H9 (cell line): ENCODE results near the gene SLC6A7. TPM values are rescaled to one million over a fixed set of nuclear protein-coding genes. Genes with fewer than 3 reads are reported as not detected.

Source experiments
- DNase-seq: peaks from one replicate; pipeline ENCODE4 v3.0.0-alpha.2; 2017
- H2AFZ ChIP-seq: one replicate; pipeline ENCODE4 v1.6.1; 2013; ENCODE audit warnings: mild to moderate bottlenecking, low read length, control low read depth, moderate library complexity
- H2AK5ac ChIP-seq: 2 replicates; pipeline ENCODE4 v1.6.1; 2013; ENCODE audit warnings: low read length, control low read depth, mixed read lengths; ENCODE audit not compliant: insufficient read length
- H2BK120ac ChIP-seq: one replicate; pipeline ENCODE4 v1.6.1; 2013; ENCODE audit warnings: low read depth, mild to moderate bottlenecking, low read length, control low read depth, inconsistent platforms; ENCODE audit not compliant: poor library complexity, severe bottlenecking
- H2BK12ac ChIP-seq: 2 replicates; pipeline ENCODE4 v1.6.1; 2013; ENCODE audit warnings: low read length, control low read depth, mixed read lengths, low read depth; ENCODE audit not compliant: insufficient read length
- H2BK15ac ChIP-seq: 2 replicates; pipeline ENCODE4 v1.6.1; 2013; ENCODE audit warnings: low read depth, low read length, control low read depth
- H2BK20ac ChIP-seq: one replicate; pipeline ENCODE4 v1.6.1; 2013; ENCODE audit warnings: low read depth, mild to moderate bottlenecking, low read length, control low read depth, inconsistent platforms; ENCODE audit not compliant: poor library complexity, severe bottlenecking
- H2BK5ac ChIP-seq: 2 replicates; pipeline ENCODE4 v1.6.1; 2013; ENCODE audit warnings: low read length, control low read depth, mixed read lengths; ENCODE audit not compliant: insufficient read length
- H3K14ac ChIP-seq: 2 replicates; pipeline ENCODE4 v1.6.1; 2013; ENCODE audit warnings: low read length, control low read depth; ENCODE audit not compliant: insufficient read depth
- H3K18ac ChIP-seq: 2 replicates; pipeline ENCODE4 v1.6.1; 2013; ENCODE audit warnings: low read depth, mild to moderate bottlenecking, mixed read lengths, low read length, control low read depth; ENCODE audit not compliant: insufficient read length
- H3K23ac ChIP-seq: 2 replicates; pipeline ENCODE4 v1.6.1; 2013; ENCODE audit warnings: low read length, control low read depth, mixed read lengths, low read depth; ENCODE audit not compliant: insufficient read length
- H3K23me2 ChIP-seq: 2 replicates; pipeline ENCODE4 v1.6.1; 2013; ENCODE audit warnings: low read depth, mild to moderate bottlenecking, mixed read lengths, low read length, control low read depth; ENCODE audit not compliant: insufficient read length, poor library complexity, severe bottlenecking
- H3K27ac ChIP-seq: 2 replicates; pipeline ENCODE4 v1.5.1; 2013; ENCODE audit warnings: low read length, control low read depth, mixed read lengths, low read depth; ENCODE audit not compliant: insufficient read length
- H3K27me3 ChIP-seq: 2 replicates; pipeline ENCODE4 v1.6.1; 2013; ENCODE audit warnings: low read length, control low read depth, inconsistent platforms; ENCODE audit not compliant: insufficient read depth
- H3K4ac ChIP-seq: 2 replicates; pipeline ENCODE4 v1.6.1; 2013; ENCODE audit warnings: low read depth, mild to moderate bottlenecking, control low read depth, inconsistent platforms, low read length, moderate library complexity
- H3K4me1 ChIP-seq: 2 replicates; pipeline ENCODE4 v1.6.1; 2013; ENCODE audit warnings: low read length, control low read depth, inconsistent platforms; ENCODE audit not compliant: insufficient read depth
- H3K4me2 ChIP-seq: 2 replicates; pipeline ENCODE4 v1.6.1; 2013; ENCODE audit warnings: low read length, control low read depth, mixed read lengths; ENCODE audit not compliant: insufficient read length, insufficient read depth
- H3K56ac ChIP-seq: 2 replicates; pipeline ENCODE4 v1.6.1; 2013; ENCODE audit warnings: low read depth, mild to moderate bottlenecking, mixed read lengths, low read length, control low read depth; ENCODE audit not compliant: insufficient read length
- H3K79me1 ChIP-seq: 2 replicates; pipeline ENCODE4 v1.6.1; 2013; ENCODE audit warnings: low read depth, mild to moderate bottlenecking, moderate library complexity, low read length, control low read depth, inconsistent platforms; ENCODE audit not compliant: insufficient read depth, poor library complexity, severe bottlenecking
- H3K79me2 ChIP-seq: 2 replicates; pipeline ENCODE4 v1.6.1; 2013; ENCODE audit warnings: low read length, control low read depth, inconsistent platforms; ENCODE audit not compliant: insufficient read depth
- H3K9ac ChIP-seq: 2 replicates; pipeline ENCODE4 v1.6.1; 2013; ENCODE audit warnings: low read length, control low read depth, mixed read lengths; ENCODE audit not compliant: insufficient read length; ENCODE audit errors: extremely low read depth
- H3K9me3 ChIP-seq: one replicate; pipeline ENCODE4 v1.6.1; 2013; ENCODE audit warnings: low read depth, low read length, inconsistent platforms; ENCODE audit not compliant: control insufficient read depth
- H3T11ph ChIP-seq: one replicate; pipeline ENCODE4 v1.6.1; 2013; ENCODE audit warnings: mild to moderate bottlenecking, low read length, control low read depth, inconsistent platforms
- H4K20me1 ChIP-seq: one replicate; pipeline ENCODE4 v1.6.1; 2013; ENCODE audit not compliant: control insufficient read depth, insufficient read length, insufficient read depth
- H4K5ac ChIP-seq: 2 replicates; pipeline ENCODE4 v1.6.1; 2013; ENCODE audit warnings: low read depth, mild to moderate bottlenecking, mixed read lengths, low read length, control low read depth; ENCODE audit not compliant: insufficient read length
- H4K8ac ChIP-seq: replicated peaks from 2 replicates; pipeline ENCODE4 v1.6.1; 2013; ENCODE audit warnings: low read length, control low read depth, mixed read lengths, low read depth; ENCODE audit not compliant: insufficient read length
- H4K91ac ChIP-seq: 2 replicates; pipeline ENCODE4 v1.6.1; 2013; ENCODE audit warnings: low read depth, mild to moderate bottlenecking, moderate library complexity, mixed read lengths, low read length, control low read depth; ENCODE audit not compliant: insufficient read length
- H3K27ac Mint-ChIP-seq, 3 experiments: 2 replicates in 2 of 3; 3 replicates in 1 of 3; pipeline ENCODE4 v1.8.0; 2020 to 2021; ENCODE audit warnings: mixed read lengths in 3 of 3, mild to moderate bottlenecking in 1 of 3, moderate library complexity in 1 of 3
- H3K27me3 Mint-ChIP-seq: 2 replicates; pipeline ENCODE4 v1.8.0; 2021; ENCODE audit warnings: low read depth, mild to moderate bottlenecking, moderate library complexity, mixed read lengths
- H3K36me3 Mint-ChIP-seq, 3 experiments: 2 replicates in 2 of 3; 3 replicates in 1 of 3; pipeline ENCODE4 v1.8.0; 2020 to 2021; ENCODE audit warnings: low read depth in 3 of 3, mixed read lengths in 3 of 3; ENCODE audit not compliant: insufficient read depth in 1 of 3
- H3K4me1 Mint-ChIP-seq, 2 experiments: 2 replicates each; pipeline ENCODE4 v1.8.0; 2020; ENCODE audit warnings: mixed read lengths in 2 of 2
- H3K4me3 Mint-ChIP-seq, 2 experiments: 2 replicates in 1 of 2; 3 replicates in 1 of 2; pipeline ENCODE4 v1.8.0; 2020 to 2021; ENCODE audit warnings: mild to moderate bottlenecking in 2 of 2, mixed read lengths in 2 of 2, moderate library complexity in 1 of 2
- H3K9me3 Mint-ChIP-seq, 2 experiments: 2 replicates in 1 of 2; 3 replicates in 1 of 2; pipeline ENCODE4 v1.8.0; 2020; ENCODE audit warnings: mild to moderate bottlenecking in 2 of 2, mixed read lengths in 2 of 2, moderate library complexity in 1 of 2
- CTCF ChIP-seq: fragments of 200-600 bp; sonication (generic); conservative IDR thresholded peaks from 3 replicates; pipeline ENCODE4 v1.8.0; 2021; ENCODE audit warnings: antibody characterized with exemption, mild to moderate bottlenecking
- WGBS: extraction: QIAGEN DNeasy Blood & Tissue Kit; methylation state at CpG from one replicate; pipeline ENCODE4 v1.1.7; 2013; ENCODE audit warnings: missing lambda C conversion rate, low lambda C conversion rate, mixed read lengths; ENCODE audit not compliant: insufficient read length; ENCODE audit errors: extremely low coverage; 5-methylcytosine and 5-hydroxymethylcytosine counted together
- total RNA-seq: library from RNA; stranded (reverse); gene quantifications from 2 replicates; pipeline ENCODE4 v1.2.1, GENCODE V29; 2021

Gene SLC6A7
- total RNA-seq, 1 experiment from 2014 or later: not detected

- TF ChIP-seq CTCF: no peak
- Histone ChIP-seq H4K20me1 (no peaks in the 10 kb centered on the region), H3K9me3 (no peaks in the 10 kb centered on the region), H3K4me1 (peaks cover 8% of the 10 kb centered on the region; the same call in 1 of the 2 replicates), H3K18ac (peak overlapping the region; percentile 20), H4K8ac (no peak overlapping the region), H3K23me2 (no peaks in the 10 kb centered on the region), H2BK20ac (no peak overlapping the region), H2BK120ac (no peak overlapping the region), H4K5ac (no peak overlapping the region), H3K79me2 (no peaks in the 10 kb centered on the region), H2BK12ac (no peak overlapping the region), H3K4me2 (no peak overlapping the region), H3K4ac (no peak overlapping the region), H4K91ac (no peak overlapping the region), H3K23ac (no peak overlapping the region), H2BK5ac (no peak overlapping the region), H2BK15ac (no peak overlapping the region), H3K14ac (peak overlapping the region; percentile 20; the same call in 1 of the 2 replicates), H3K27ac (no peak overlapping the region), H3K9ac (no peak overlapping the region), H2AFZ (no peak overlapping the region), H3T11ph (no peak overlapping the region), H3K79me1 (no peaks in the 10 kb centered on the region), H2AK5ac (no peak overlapping the region), H3K27me3 (no peaks in the 10 kb centered on the region), H3K56ac (no peak overlapping the region)
- no peaks in the 10 kb centered on the region for H3K9me3 Mint-ChIP-seq
- H3K27me3 Mint-ChIP-seq: peaks cover 4% of the 10 kb centered on the region; the same call in 1 of the 2 replicates
- no CpG with 5 or more reads among the region's 20 CpGs for WGBS
- H3K27ac Mint-ChIP-seq: peak overlapping the region; percentile 29 to 83 (median 76); a peak in 5 of 7 replicates
- H3K4me1 Mint-ChIP-seq: peaks cover 36 to 53% of the 10 kb centered on the region in 2 experiments
- H3K4me3 Mint-ChIP-seq: peak overlapping the region in 1 of 2 experiments; percentile 30; a peak in 1 of 5 replicates
- no peaks in the 10 kb centered on the region for H3K36me3 Mint-ChIP-seq
- DNase-seq: no peak
These were observed 46.3 kb upstream of the SLC6A7 start for GRCh38 chr5:150143350-150144245.
